ENCODE data around the gene IL13. TPM values are rescaled to one million over a fixed set of nuclear protein-coding genes. Genes with fewer than 3 reads are reported as not detected.

IL13 gene
- total RNA-seq, 1 experiment from 2014 or later, result not detected

DNA sequence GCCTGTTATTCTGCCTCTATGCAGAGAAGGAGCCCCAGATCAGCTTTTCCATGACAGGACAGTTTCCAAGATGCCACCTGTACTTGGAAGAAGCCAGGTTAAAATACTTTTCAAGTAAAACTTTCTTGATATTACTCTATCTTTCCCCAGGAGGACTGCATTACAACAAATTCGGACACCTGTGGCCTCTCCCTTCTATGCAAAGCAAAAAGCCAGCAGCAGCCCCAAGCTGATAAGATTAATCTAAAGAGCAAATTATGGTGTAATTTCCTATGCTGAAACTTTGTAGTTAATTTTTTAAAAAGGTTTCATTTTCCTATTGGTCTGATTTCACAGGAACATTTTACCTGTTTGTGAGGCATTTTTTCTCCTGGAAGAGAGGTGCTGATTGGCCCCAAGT lies 15.5 kb downstream of the IL13 start:
- Histone ChIP-seq H3K23me2 (ENCODE audit: insufficient read length, low read depth, low read length, poor library complexity, severe bottlenecking) (no peaks in the 10 kb centered on the region), H3K23ac (ENCODE audit: insufficient read length, low read depth, low read length) (no peak overlapping the region), H2BK5ac (ENCODE audit: insufficient read length, low read length) (no peak overlapping the region), H3K27me3 (ENCODE audit: insufficient read depth, low read length) (no peaks in the 10 kb centered on the region), H3K9ac (ENCODE audit: extremely low read depth, insufficient read length, low read length) (no peak overlapping the region), H4K20me1 (ENCODE audit: control insufficient read depth, insufficient read depth, insufficient read length) (peaks cover 3% of the 10 kb centered on the region), H3K14ac (ENCODE audit: insufficient read depth, low read length) (no peak overlapping the region), H3K4ac (ENCODE audit: low read depth, low read length) (no peak overlapping the region), H4K8ac (replicated peaks; ENCODE audit: insufficient read length, low read depth, low read length) (no peak overlapping the region), H3K18ac (ENCODE audit: insufficient read length, low read depth, low read length) (no peak overlapping the region), H3K56ac (ENCODE audit: insufficient read length, low read depth, low read length) (no peak overlapping the region), H3K4me1 (ENCODE audit: insufficient read depth, low read length) (no peaks in the 10 kb centered on the region), H3K9me3 (ENCODE audit: control insufficient read depth, low read depth, low read length) (no peaks in the 10 kb centered on the region), H2BK12ac (ENCODE audit: insufficient read length, low read depth, low read length) (no peak overlapping the region), H4K5ac (ENCODE audit: insufficient read length, low read depth, low read length) (no peak overlapping the region), H2AFZ (ENCODE audit: low read length) (no peak overlapping the region), H2BK20ac (ENCODE audit: low read depth, low read length, poor library complexity, severe bottlenecking) (no peak overlapping the region), H4K91ac (ENCODE audit: insufficient read length, low read depth, low read length) (no peak overlapping the region), H3K79me1 (ENCODE audit: insufficient read depth, low read depth, low read length, poor library complexity, severe bottlenecking) (no peaks in the 10 kb centered on the region), H3K79me2 (ENCODE audit: insufficient read depth, low read length) (no peaks in the 10 kb centered on the region), H3K27ac (ENCODE audit: insufficient read length, low read depth, low read length) (no peak overlapping the region), H2AK5ac (ENCODE audit: insufficient read length, low read length) (no peak overlapping the region), H2BK15ac (ENCODE audit: low read depth, low read length) (no peak overlapping the region), H2BK120ac (ENCODE audit: low read depth, low read length, poor library complexity, severe bottlenecking) (no peak overlapping the region), H3K4me2 (ENCODE audit: insufficient read depth, insufficient read length, low read length) (no peak overlapping the region), H3T11ph (ENCODE audit: low read length) (no peak overlapping the region)
- Mint-ChIP-seq H3K4me3 (no peak overlapping the region), H3K4me1 (peaks cover 13% of the 10 kb centered on the region in 2 experiments), H3K36me3 (ENCODE audit: insufficient read depth in 1 of 3, low read depth in 3 of 3) (peaks cover 0 to 7% (median 0%) of the 10 kb centered on the region in 3 experiments; a peak in 3 of 7 replicates), H3K27me3 (ENCODE audit: low read depth) (no peaks in the 10 kb centered on the region; the same call in 1 of the 2 replicates), H3K9me3 (peaks cover 0 to 7% of the 10 kb centered on the region in 2 experiments; a peak in 3 of 5 replicates), H3K27ac (no peak overlapping the region)
- no CpG with 5 or more reads among the region's 1 CpG for WGBS (ENCODE audit: extremely low coverage, insufficient read length, low lambda C conversion rate)
- TF ChIP-seq, protein P1, sequence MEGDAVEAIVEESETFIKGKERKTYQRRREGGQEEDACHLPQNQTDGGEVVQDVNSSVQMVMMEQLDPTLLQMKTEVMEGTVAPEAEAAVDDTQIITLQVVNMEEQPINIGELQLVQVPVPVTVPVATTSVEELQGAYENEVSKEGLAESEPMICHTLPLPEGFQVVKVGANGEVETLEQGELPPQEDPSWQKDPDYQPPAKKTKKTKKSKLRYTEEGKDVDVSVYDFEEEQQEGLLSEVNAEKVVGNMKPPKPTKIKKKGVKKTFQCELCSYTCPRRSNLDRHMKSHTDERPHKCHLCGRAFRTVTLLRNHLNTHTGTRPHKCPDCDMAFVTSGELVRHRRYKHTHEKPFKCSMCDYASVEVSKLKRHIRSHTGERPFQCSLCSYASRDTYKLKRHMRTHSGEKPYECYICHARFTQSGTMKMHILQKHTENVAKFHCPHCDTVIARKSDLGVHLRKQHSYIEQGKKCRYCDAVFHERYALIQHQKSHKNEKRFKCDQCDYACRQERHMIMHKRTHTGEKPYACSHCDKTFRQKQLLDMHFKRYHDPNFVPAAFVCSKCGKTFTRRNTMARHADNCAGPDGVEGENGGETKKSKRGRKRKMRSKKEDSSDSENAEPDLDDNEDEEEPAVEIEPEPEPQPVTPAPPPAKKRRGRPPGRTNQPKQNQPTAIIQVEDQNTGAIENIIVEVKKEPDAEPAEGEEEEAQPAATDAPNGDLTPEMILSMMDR (conservative IDR thresholded peaks at IDR 0.05), result no peak
- no peak for DNase-seq

Data from H9 (cell line).